H1 (cell line): ENCODE measurements around the gene FOXI1. TPM values are rescaled to one million over a fixed set of nuclear protein-coding genes. Genes with fewer than 3 reads are reported as not detected.

Source experiments
- CTCF ChIA-PET: fragments of 300-600 bp; sonication (Branson Sonifier 250); formaldehyde crosslinking; loops from one replicate; lab custom pipeline; 2021; ENCODE audit not compliant: partially characterized antibody; lab: Charles Lee
- POLR2A ChIA-PET: fragments of 300-600 bp; sonication (Branson Sonifier 250); formaldehyde crosslinking; loops from one replicate; lab custom pipeline; 2021; ENCODE audit warnings: inconsistent platforms; ENCODE audit not compliant: partially characterized antibody; lab: Charles Lee
- DNase-seq, 2 experiments: peaks; one replicate each; pipeline versions ENCODE4 v3.0.0 to v3.0.0-alpha.2; 2010 to 2022; ENCODE audit warnings: low spot score in 2 of 2, low read depth in 1 of 2, mixed read lengths in 1 of 2
- FAIRE-seq: peaks from 2 replicates; lab custom pipeline; 2011; peaks lifted over from hg19 to GRCh38; lab: Jason Lieb, UNC
- H2AFZ ChIP-seq: 2 replicates; pipeline ENCODE4 v1.8.1; 2012; ENCODE audit warnings: low read length, inconsistent platforms
- H2AK5ac ChIP-seq: 2 replicates; pipeline ENCODE4 v1.6.1; 2013; ENCODE audit warnings: low read depth, low read length
- H2BK120ac ChIP-seq: replicated peaks from 2 replicates; pipeline ENCODE3; 2013; ENCODE audit warnings: low read depth, low read length, inconsistent platforms
- H2BK12ac ChIP-seq: 2 replicates; pipeline ENCODE4 v1.6.1; 2013; ENCODE audit warnings: low read depth, low read length
- H2BK15ac ChIP-seq: 2 replicates; pipeline ENCODE4 v1.6.1; 2013; ENCODE audit warnings: low read length
- H2BK20ac ChIP-seq: 2 replicates; pipeline ENCODE4 v1.6.1; 2013; ENCODE audit warnings: low read length
- H2BK5ac ChIP-seq: 2 replicates; pipeline ENCODE4 v1.6.1; 2013; ENCODE audit warnings: low read depth, low read length
- H3K14ac ChIP-seq: 2 replicates; pipeline ENCODE4 v1.6.1; 2013; ENCODE audit warnings: inconsistent platforms; ENCODE audit not compliant: insufficient read length
- H3K18ac ChIP-seq: 2 replicates; pipeline ENCODE4 v1.6.1; 2013; ENCODE audit warnings: low read length; ENCODE audit errors: extremely low read depth
- H3K23ac ChIP-seq: 2 replicates; pipeline ENCODE4 v1.6.1; 2013; ENCODE audit warnings: inconsistent platforms; ENCODE audit not compliant: insufficient read length
- H3K23me2 ChIP-seq: 2 replicates; pipeline ENCODE4 v1.6.1; 2013; ENCODE audit warnings: low read depth, low read length
- H3K27ac ChIP-seq: 2 replicates; pipeline ENCODE4 v1.6.1; 2011; ENCODE audit warnings: low read depth, low read length, inconsistent platforms
- H3K27me3 ChIP-seq, 4 experiments: replicated peaks in 1 of 4; 1 replicate in 1 of 4; 2 replicates in 3 of 4; pipeline versions ENCODE4 v1.6.1 to v1.8.1; 2011 to 2013; ENCODE audit warnings: low read length in 3 of 4, mild to moderate bottlenecking in 3 of 4, inconsistent platforms in 2 of 4, mixed read lengths in 2 of 4, moderate library complexity in 1 of 4; ENCODE audit not compliant: control insufficient read depth in 3 of 4, insufficient read depth in 3 of 4; ENCODE audit errors: extremely low read depth in 1 of 4
- H3K36me3 ChIP-seq, 4 experiments: 2 replicates each; pipeline versions ENCODE4 v1.6.1 to v1.8.1; 2011 to 2013; ENCODE audit warnings: mild to moderate bottlenecking in 4 of 4, low read length in 3 of 4, moderate library complexity in 2 of 4, control low read depth in 1 of 4, inconsistent platforms in 1 of 4; ENCODE audit not compliant: insufficient read depth in 4 of 4, control insufficient read depth in 2 of 4
- H3K4ac ChIP-seq: replicated peaks from 2 replicates; pipeline ENCODE3; 2013; ENCODE audit warnings: low read length, low read depth, mixed read lengths, inconsistent platforms; ENCODE audit not compliant: insufficient read length
- H3K4me1 ChIP-seq, 4 experiments: replicated peaks in 1 of 4; 1 replicate in 1 of 4; 2 replicates in 3 of 4; pipeline versions ENCODE4 v1.6.1 to v1.8.1; 2011 to 2013; ENCODE audit warnings: low read length in 3 of 4, inconsistent platforms in 2 of 4, mixed read lengths in 1 of 4; ENCODE audit not compliant: insufficient read depth in 4 of 4, control insufficient read depth in 3 of 4
- H3K4me2 ChIP-seq, 2 experiments: 2 replicates each; pipeline versions ENCODE4 v1.6.1 to v1.8.1; 2011 to 2013; ENCODE audit warnings: low read depth in 2 of 2, low read length in 2 of 2, control low read depth in 1 of 2, inconsistent platforms in 1 of 2, mild to moderate bottlenecking in 1 of 2; ENCODE audit not compliant: insufficient read depth in 1 of 2
- H3K4me3 ChIP-seq, 4 experiments: fragments of 200-600, 300-600 bp in 1 of 4; sonication (generic), shearing (Covaris generic), sonication (Bioruptor Twin) in 1 of 4; 2 replicates each; pipeline versions ENCODE4 v1.5.1 to v1.8.1; 2011 to 2016; ENCODE audit warnings: low read length in 4 of 4, low read depth in 3 of 4, control low read depth in 2 of 4, inconsistent platforms in 2 of 4, mild to moderate bottlenecking in 2 of 4, mixed read lengths in 1 of 4, moderate library complexity in 1 of 4; ENCODE audit not compliant: insufficient read depth in 2 of 4; ENCODE audit errors: extremely low read depth in 1 of 4
- H3K56ac ChIP-seq: replicated peaks from 2 replicates; pipeline ENCODE3; 2013; ENCODE audit warnings: low read depth, mild to moderate bottlenecking, mixed read lengths, low read length, inconsistent platforms; ENCODE audit not compliant: insufficient read length
- H3K79me1 ChIP-seq: 2 replicates; pipeline ENCODE4 v1.6.1; 2013; ENCODE audit warnings: low read depth, low read length, control low read depth
- H3K79me2 ChIP-seq, 2 experiments: 2 replicates each; pipeline versions ENCODE4 v1.6.1 to v1.8.1; 2012 to 2013; ENCODE audit warnings: low read length in 2 of 2, mild to moderate bottlenecking in 2 of 2, inconsistent platforms in 1 of 2; ENCODE audit not compliant: insufficient read depth in 2 of 2, control insufficient read depth in 1 of 2
- H3K9ac ChIP-seq, 4 experiments: replicated peaks in 1 of 4; 1 replicate in 1 of 4; 2 replicates in 3 of 4; pipeline versions ENCODE4 v1.6.1 to v1.8.1; 2011 to 2013; ENCODE audit warnings: low read depth in 3 of 4, low read length in 3 of 4, control low read depth in 2 of 4, mild to moderate bottlenecking in 2 of 4, moderate library complexity in 2 of 4, inconsistent platforms in 1 of 4; ENCODE audit errors: extremely low read depth in 1 of 4
- H3K9me3 ChIP-seq, 2 experiments: 2 replicates each; pipeline versions ENCODE4 v1.6.1 to v1.8.1; 2012 to 2013; ENCODE audit warnings: mild to moderate bottlenecking in 2 of 2, moderate library complexity in 2 of 2, control low read depth in 1 of 2, inconsistent platforms in 1 of 2, low read depth in 1 of 2, low read length in 1 of 2, mixed read lengths in 1 of 2; ENCODE audit not compliant: insufficient read depth in 2 of 2
- H4K20me1 ChIP-seq, 2 experiments: replicated peaks in 1 of 2; 2 replicates each; pipeline versions ENCODE3 to v1.8.1; 2011 to 2013; ENCODE audit warnings: inconsistent platforms in 2 of 2, low read length in 2 of 2, mild to moderate bottlenecking in 1 of 2; ENCODE audit not compliant: insufficient read depth in 2 of 2, control insufficient read depth in 1 of 2
- H4K5ac ChIP-seq: 2 replicates; pipeline ENCODE4 v1.6.1; 2013; ENCODE audit warnings: low read length, low read depth, mixed read lengths, inconsistent platforms; ENCODE audit not compliant: insufficient read length
- H4K8ac ChIP-seq: 2 replicates; pipeline ENCODE4 v1.8.0; 2013; ENCODE audit warnings: mild to moderate bottlenecking, moderate library complexity, low read length, inconsistent platforms; ENCODE audit not compliant: insufficient read depth; ENCODE audit errors: extremely low read depth
- H4K91ac ChIP-seq: replicated peaks from 2 replicates; pipeline ENCODE3; 2013; ENCODE audit warnings: low read length, mixed read lengths, inconsistent platforms; ENCODE audit not compliant: insufficient read length
- EGR1 ChIP-seq: IDR thresholded peaks from 2 replicates; pipeline ENCODE4 v1.6.1; 2011; ENCODE audit warnings: low read depth, low read length, borderline replicate concordance
- RAD21 ChIP-seq, 2 experiments: IDR thresholded peaks in 1 of 2; conservative IDR thresholded peaks in 1 of 2; 2 replicates each; pipeline ENCODE4 v1.6.1; 2011; ENCODE audit warnings: low read depth in 2 of 2, low read length in 2 of 2, improper control_type of control experiment in 1 of 2, inconsistent platforms in 1 of 2, mild to moderate bottlenecking in 1 of 2, moderate library complexity in 1 of 2
- SAP30 ChIP-seq: fragments of 300-600 bp; sonication (generic); IDR thresholded peaks from 2 replicates; pipeline ENCODE4 v1.7.1; 2012; ENCODE audit warnings: low read length, moderate library complexity, mild to moderate bottlenecking, inconsistent platforms; ENCODE audit not compliant: insufficient read depth, insufficient replicate concordance
- WGBS, 2 experiments: shearing (Covaris generic) in 1 of 2; methylation state at CpG; one replicate each; pipeline versions ENCODE4 v1.1.6 to v1.1.7; 2013 to 2015; ENCODE audit warnings: low lambda C conversion rate in 2 of 2, mixed read lengths in 2 of 2, inconsistent platforms in 1 of 2, low coverage in 1 of 2, missing lambda C conversion rate in 1 of 2; ENCODE audit not compliant: insufficient replicate concordance in 2 of 2, insufficient coverage in 1 of 2, insufficient read length in 1 of 2; ENCODE audit errors: extremely low coverage in 1 of 2, missing lambda C conversion rate in 1 of 2; 5-methylcytosine and 5-hydroxymethylcytosine counted together
- polyA plus RNA-seq, 7 experiments: library from polyadenylated mRNA; depleted of rRNA in 3 of 7; stranded (reverse) in 5 of 7; unstranded in 2 of 7; fragments of >200 nt in 5 of 7; fragments of 200-250 nt in 2 of 7; gene quantifications; 1 replicate in 5 of 7; 2 replicates in 1 of 7; 4 replicates in 1 of 7; pipeline versions ENCODE4 v1.2.1 to v1.2.3, GENCODE V29; 2011 to 2013; ENCODE audit warnings: missing spikeins in 2 of 7, mixed read lengths in 2 of 7
- total RNA-seq: library from RNA; stranded (reverse); fragmentation: NEBNext Ultra II Directional; extraction: Animal tissue kit (Norgen Biotek cat#: 25700); gene quantifications from 2 replicates; pipeline ENCODE4 v1.2.1, GENCODE V29; 2021
- TF ChIP-seq, protein P1 (sequence below), 3 experiments: IDR thresholded peaks; 1 replicate in 2 of 3; 2 replicates in 1 of 3; pipeline versions ENCODE4 v1.5.1 to v1.6.1; 2011; ENCODE audit warnings: low read length in 3 of 3, mild to moderate bottlenecking in 3 of 3, inconsistent platforms in 2 of 3, low read depth in 1 of 3, moderate library complexity in 1 of 3; ENCODE audit not compliant: insufficient read depth in 1 of 3; ENCODE audit errors: control extremely low read depth in 1 of 3

FOXI1 gene
- total and polyA plus RNA-seq, 2 of the 8 experiments (the other 6 are each of a cell fraction or from before 2014, with no cell fraction given) = not detected

DNA sequence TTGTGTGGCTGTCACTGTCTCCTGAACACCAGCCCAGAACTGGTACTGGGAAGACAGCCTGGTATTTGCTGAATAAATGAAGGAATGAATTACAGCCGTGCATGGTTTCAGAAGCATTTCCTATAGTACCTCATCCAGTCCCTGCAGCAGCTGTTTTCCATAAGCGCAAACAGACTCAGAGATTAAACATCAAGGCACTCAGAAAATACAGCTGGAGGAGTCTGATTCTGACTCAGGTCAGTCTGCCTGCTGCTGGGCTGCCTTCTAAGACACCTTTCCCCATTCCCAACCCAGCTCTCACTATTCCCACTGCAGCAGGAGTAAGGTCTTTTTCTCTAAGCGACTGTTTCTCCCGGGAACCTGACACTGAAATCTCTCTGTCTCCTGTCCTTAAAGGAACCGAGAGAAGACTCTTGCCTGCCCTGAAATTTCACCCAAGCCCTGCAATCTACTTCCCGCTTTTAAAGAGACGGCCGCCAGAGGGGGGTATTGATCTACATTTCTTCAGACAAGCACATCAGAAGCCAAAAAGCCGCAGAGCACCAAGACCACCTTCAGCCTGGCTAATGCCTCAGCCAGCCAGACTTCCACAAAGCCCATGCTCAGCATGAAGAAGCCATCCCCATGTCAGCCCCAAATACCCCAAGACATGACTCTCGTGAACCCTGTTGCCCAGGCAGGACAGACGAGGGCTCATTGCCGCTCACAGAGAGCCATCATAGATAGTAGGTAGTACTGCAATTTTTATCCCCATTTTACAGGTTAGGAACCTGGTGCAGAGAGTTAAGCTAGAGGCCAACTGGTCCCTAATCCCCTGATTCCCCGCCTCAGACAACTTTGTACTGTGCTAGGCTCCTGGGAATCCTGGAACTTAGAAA, 5.4 kb upstream of the FOXI1 start:
- 0 out of 2 replicates have a peak overlapping the region, but pooled peaks have one; percentile 35 for H2AFZ ChIP-seq
- H3K23ac ChIP-seq = no peak overlapping the region
- no peak overlapping the region for H2BK120ac ChIP-seq
- ChIA-PET CTCF (interaction anchor here (0.7 to 16.0 kb wide), 45 partner anchors 8 to 515 kb away, joined by 3 to 217 read pairs (median 4); partner anchors contain the start of gene INSYN2B), POLR2A (no interaction called here)
- peaks cover 0 to 2% (median 0%) of the 10 kb centered on the region in 4 experiments; a peak in 1 of 7 replicates for H3K4me1 ChIP-seq
- H4K20me1 ChIP-seq = peaks cover 0 to 1% of the 10 kb centered on the region in 2 experiments
- peak; percentile 80 to 93 for DNase-seq
- no peak overlapping the region for H2BK20ac ChIP-seq
- H2BK12ac ChIP-seq = no peak overlapping the region
- H3K56ac ChIP-seq = no peak overlapping the region
- 48% methylated on average over 13 of the region's 13 CpGs; no CpG with 5 or more reads in 1 of the 2 experiments for WGBS, 2 experiments
- no peak overlapping the region for H3K14ac ChIP-seq
- no peaks in the 10 kb centered on the region for H3K79me2 ChIP-seq
- no peak overlapping the region for H3K4me3 ChIP-seq
- H3K9ac ChIP-seq = no peak overlapping the region
- no peak overlapping the region for H2BK5ac ChIP-seq
- H2AK5ac ChIP-seq = no peak overlapping the region
- H3K27me3 ChIP-seq = 0 out of 7 replicates have a peak, but pooled peaks cover 0 to 7% (median 0%) of the 10 kb centered on the region in 4 experiments
- H2BK15ac ChIP-seq = no peak overlapping the region
- no peaks in the 10 kb centered on the region for H3K36me3 ChIP-seq
- no peaks in the 10 kb centered on the region for H3K23me2 ChIP-seq
- no peak overlapping the region for H3K4ac ChIP-seq
- no peak overlapping the region for H3K18ac ChIP-seq
- no peak overlapping the region for H3K27ac ChIP-seq
- peak; percentile 86 for FAIRE-seq
- 0 out of 2 replicates have a peak, but pooled peaks have one; percentile 33 for TF ChIP-seq EGR1
- no peak for TF ChIP-seq SAP30
- TF ChIP-seq, protein P1, sequence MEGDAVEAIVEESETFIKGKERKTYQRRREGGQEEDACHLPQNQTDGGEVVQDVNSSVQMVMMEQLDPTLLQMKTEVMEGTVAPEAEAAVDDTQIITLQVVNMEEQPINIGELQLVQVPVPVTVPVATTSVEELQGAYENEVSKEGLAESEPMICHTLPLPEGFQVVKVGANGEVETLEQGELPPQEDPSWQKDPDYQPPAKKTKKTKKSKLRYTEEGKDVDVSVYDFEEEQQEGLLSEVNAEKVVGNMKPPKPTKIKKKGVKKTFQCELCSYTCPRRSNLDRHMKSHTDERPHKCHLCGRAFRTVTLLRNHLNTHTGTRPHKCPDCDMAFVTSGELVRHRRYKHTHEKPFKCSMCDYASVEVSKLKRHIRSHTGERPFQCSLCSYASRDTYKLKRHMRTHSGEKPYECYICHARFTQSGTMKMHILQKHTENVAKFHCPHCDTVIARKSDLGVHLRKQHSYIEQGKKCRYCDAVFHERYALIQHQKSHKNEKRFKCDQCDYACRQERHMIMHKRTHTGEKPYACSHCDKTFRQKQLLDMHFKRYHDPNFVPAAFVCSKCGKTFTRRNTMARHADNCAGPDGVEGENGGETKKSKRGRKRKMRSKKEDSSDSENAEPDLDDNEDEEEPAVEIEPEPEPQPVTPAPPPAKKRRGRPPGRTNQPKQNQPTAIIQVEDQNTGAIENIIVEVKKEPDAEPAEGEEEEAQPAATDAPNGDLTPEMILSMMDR (IDR thresholded peaks at IDR 0.05; ENCODE audit: control extremely low read depth in 1 of 3, insufficient read depth in 1 of 3, low read depth in 1 of 3, low read length in 3 of 3) = peak; percentile 11 to 93 (median 68)
- TF ChIP-seq RAD21 (IDR thresholded peaks at IDR 0.05 in 1 of 2, conservative IDR thresholded peaks at IDR 0.05 in 1 of 2; ENCODE audit: low read depth in 2 of 2, low read length in 2 of 2) = peak; percentile 94 to 98
- H3K9me3 ChIP-seq = peaks cover 0 to 4% of the 10 kb centered on the region in 2 experiments; a peak in 1 of 4 replicates
- H4K91ac ChIP-seq = no peak overlapping the region
- H4K5ac ChIP-seq = no peak overlapping the region
- no peak overlapping the region for H4K8ac ChIP-seq
- no peak overlapping the region for H3K4me2 ChIP-seq
- H3K79me1 ChIP-seq = no peaks in the 10 kb centered on the region
